Loucy (cell line): ENCODE data around the gene ABCA10.

Experiments used
- EZH2phosphoT487 ChIP-seq: fragments of 200-600 bp; IDR thresholded peaks from 2 replicates; pipeline ENCODE4 v1.6.1; 2018; ENCODE audit warnings: antibody characterized with exemption, mild to moderate bottlenecking, moderate library complexity, borderline replicate concordance
- TF ChIP-seq, protein P1 (sequence below): fragments of 200-600 bp; sonication (generic); conservative IDR thresholded peaks from 2 replicates; pipeline ENCODE4 v1.5.1; 2014; ENCODE audit warnings: mild to moderate bottlenecking, antibody characterized with exemption, low read length

DNA sequence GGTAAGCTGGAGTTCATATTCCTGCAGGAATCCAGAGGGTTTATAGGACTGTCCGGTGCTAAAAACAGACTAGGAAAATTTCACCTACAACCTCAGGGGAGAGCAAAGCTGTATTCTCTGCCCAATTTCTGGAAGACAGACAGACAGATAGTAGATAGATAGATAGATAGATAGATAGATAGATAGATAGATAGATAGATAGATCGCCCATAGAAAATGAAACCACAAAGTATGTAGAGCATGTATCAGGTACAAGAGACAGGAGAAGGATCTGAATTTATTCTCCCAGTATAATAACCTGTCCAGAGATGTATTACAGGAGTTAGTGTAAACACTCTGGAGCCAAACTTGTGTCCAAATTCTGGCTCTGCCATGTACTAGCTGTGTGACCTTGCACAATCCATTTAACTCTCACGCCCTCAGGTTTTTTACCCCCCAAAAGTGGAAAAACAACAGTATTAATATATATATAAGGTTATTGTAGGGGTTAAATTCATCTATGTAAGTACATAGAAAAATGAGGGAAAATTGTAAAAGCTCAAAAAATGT lies 84.9 kb downstream of the ABCA10 start:
- TF ChIP-seq, protein P1, sequence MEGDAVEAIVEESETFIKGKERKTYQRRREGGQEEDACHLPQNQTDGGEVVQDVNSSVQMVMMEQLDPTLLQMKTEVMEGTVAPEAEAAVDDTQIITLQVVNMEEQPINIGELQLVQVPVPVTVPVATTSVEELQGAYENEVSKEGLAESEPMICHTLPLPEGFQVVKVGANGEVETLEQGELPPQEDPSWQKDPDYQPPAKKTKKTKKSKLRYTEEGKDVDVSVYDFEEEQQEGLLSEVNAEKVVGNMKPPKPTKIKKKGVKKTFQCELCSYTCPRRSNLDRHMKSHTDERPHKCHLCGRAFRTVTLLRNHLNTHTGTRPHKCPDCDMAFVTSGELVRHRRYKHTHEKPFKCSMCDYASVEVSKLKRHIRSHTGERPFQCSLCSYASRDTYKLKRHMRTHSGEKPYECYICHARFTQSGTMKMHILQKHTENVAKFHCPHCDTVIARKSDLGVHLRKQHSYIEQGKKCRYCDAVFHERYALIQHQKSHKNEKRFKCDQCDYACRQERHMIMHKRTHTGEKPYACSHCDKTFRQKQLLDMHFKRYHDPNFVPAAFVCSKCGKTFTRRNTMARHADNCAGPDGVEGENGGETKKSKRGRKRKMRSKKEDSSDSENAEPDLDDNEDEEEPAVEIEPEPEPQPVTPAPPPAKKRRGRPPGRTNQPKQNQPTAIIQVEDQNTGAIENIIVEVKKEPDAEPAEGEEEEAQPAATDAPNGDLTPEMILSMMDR, result no peak
- no peak for TF ChIP-seq EZH2phosphoT487
